D721Med (cell line): ENCODE measurements around the gene PKP2.

ENCODE experiments used
- DNase-seq: peaks from one replicate; pipeline ENCODE4 v3.0.0; 2011; ENCODE audit warnings: low spot score; ENCODE audit not compliant: insufficient read length
- FAIRE-seq: peaks from 2 replicates; lab custom pipeline; 2011; peaks lifted over from hg19 to GRCh38; lab: Jason Lieb, UNC
- CTCF ChIP-seq: IDR thresholded peaks from 2 replicates; pipeline ENCODE4 v1.5.1; 2012; ENCODE audit warnings: mild to moderate bottlenecking, control low read depth; ENCODE audit not compliant: insufficient read depth; ENCODE audit errors: missing control alignments

Gene PKP2

DNA sequence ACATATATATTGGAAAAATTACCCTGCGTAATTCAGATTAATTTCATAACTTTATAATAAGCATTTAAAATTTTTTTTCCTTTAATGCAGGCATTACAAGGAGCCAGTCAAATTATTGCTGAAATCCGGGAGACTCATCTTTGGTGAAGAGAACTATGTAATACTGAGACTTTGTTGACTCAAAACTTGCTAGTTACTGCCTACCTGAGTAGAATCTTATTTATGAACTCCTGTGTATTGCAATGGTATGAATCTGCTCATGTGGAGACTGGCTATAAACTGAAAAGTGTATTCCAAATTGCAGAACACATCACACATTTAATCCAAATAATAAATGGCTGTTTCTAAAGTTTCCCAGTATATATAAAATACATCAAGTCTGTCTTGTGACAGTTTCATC is 153.3 kb downstream of the PKP2 start:
- DNase-seq: no peak
- FAIRE-seq: no peak
- TF ChIP-seq CTCF: no peak

- DNase-seq (no peak), FAIRE-seq (no peak)
- no peak for TF ChIP-seq CTCF
Observed at GRCh38 chr12:32742133-32742532, 154.4 kb downstream of the PKP2 start.
